Breast epithelium (tissue), 3 donors: ENCODE data around the gene TBC1D14.

Experiments
- POLR2A ChIP-seq: fragments of 450-650 bp; IDR thresholded peaks from one replicate; pipeline ENCODE4 v1.6.1; 2016; ENCODE audit warnings: antibody characterized with exemption, mild to moderate bottlenecking, moderate library complexity
- POLR2AphosphoS5 ChIP-seq, 3 donors: sonication (generic); formaldehyde crosslinking; IDR thresholded peaks; one replicate each; pipeline ENCODE4 v1.6.1; 2017; ENCODE audit warnings: antibody characterized with exemption in 3 of 3
- TF ChIP-seq, protein P1 (sequence below), 3 donors: fragments of 450-650 bp; IDR thresholded peaks; one replicate each; pipeline ENCODE4 v1.5.1; 2016 to 2017; ENCODE audit warnings: antibody characterized with exemption in 3 of 3, mild to moderate bottlenecking in 3 of 3, moderate library complexity in 3 of 3

DNA sequence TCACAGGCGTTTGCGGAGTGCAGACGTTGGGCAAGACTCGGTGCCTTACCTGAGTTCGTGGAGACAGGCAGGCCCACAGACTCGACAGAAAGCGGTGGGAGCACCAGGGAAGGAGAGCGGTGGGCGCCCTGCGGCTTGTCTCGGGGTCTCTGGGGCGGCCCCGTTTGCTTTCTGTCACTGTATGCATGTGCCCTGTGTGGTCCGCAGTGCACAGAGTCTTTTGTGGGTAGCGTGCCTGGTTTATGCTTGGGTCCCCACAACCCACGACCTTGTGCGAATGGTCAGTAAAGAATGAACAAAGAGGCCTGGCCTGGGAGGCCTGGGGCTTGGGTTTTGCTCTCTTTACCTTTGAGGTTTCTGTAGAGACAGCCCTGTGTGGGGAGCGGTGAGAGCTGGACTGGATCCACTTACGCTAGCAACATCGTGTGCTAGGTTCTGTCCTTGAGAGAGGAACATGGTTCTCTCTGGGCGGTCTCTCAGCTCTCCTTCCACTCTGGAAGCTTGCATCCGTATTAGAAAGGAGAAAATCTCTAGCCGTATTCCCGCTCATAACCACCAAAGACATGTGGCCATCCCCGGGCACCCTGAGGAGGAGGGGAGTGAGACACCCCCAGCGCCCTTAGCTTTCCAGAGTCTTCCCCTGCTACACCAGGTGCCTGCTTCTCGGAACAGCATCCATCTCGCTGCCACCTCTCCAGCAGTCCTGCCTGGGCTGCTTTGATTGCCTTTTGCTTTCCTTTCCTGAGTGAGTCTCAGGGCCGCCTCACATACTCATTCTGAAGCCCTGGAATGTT is 134.7 kb downstream of the TBC1D14 start:
- TF ChIP-seq, protein P1, sequence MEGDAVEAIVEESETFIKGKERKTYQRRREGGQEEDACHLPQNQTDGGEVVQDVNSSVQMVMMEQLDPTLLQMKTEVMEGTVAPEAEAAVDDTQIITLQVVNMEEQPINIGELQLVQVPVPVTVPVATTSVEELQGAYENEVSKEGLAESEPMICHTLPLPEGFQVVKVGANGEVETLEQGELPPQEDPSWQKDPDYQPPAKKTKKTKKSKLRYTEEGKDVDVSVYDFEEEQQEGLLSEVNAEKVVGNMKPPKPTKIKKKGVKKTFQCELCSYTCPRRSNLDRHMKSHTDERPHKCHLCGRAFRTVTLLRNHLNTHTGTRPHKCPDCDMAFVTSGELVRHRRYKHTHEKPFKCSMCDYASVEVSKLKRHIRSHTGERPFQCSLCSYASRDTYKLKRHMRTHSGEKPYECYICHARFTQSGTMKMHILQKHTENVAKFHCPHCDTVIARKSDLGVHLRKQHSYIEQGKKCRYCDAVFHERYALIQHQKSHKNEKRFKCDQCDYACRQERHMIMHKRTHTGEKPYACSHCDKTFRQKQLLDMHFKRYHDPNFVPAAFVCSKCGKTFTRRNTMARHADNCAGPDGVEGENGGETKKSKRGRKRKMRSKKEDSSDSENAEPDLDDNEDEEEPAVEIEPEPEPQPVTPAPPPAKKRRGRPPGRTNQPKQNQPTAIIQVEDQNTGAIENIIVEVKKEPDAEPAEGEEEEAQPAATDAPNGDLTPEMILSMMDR (IDR thresholded peaks at IDR 0.05) = no peak
- TF ChIP-seq POLR2AphosphoS5 (IDR thresholded peaks at IDR 0.05) = no peak
- no peak for TF ChIP-seq POLR2A
